Left colon (tissue), 2 donors: ENCODE measurements around the gene KRTAP10-9. TPM values are rescaled to one million over a fixed set of nuclear protein-coding genes. Genes with fewer than 3 reads are reported as not detected.
"Not testable (repeated sequence)": the region's sequence is repeated elsewhere in the genome, so short reads cannot be mapped to it uniquely, and the experiment has no call there.

Experiments used
- ATAC-seq: fragments of 200-7000 bp; cut with Tn5 transposase; one replicate; pipeline ENCODE4 v1.9.1; 2020; ENCODE audit warnings: mild to moderate bottlenecking, moderate library complexity
- DNase-seq, 2 donors: peaks; one replicate each; pipeline ENCODE4 v3.0.0-alpha.2; 2020
- intact Hi-C, 2 donors: fragments of 100-400 bp; cut with DNase I in 1 of 2; cut with micrococcal nuclease in 1 of 2; formaldehyde crosslinking; loops; one replicate each; pipeline versions ENCODE4 v1.11.2 to v1.14.0; 2022; cut with DNase I, micrococcal nuclease
- total RNA-seq, 2 donors: library from RNA; stranded (reverse); fragmentation: NEBNext Ultra II Directional; extraction: Animal tissue kit (Norgen Biotek cat#: 25700); gene quantifications; one replicate each; pipeline ENCODE4 v1.2.1, GENCODE V29; 2021
- donor health status: DM: no; HTN: no; CAD: no.
- donor health status: DM: yes; HTN: yes; CAD: no.

KRTAP10-9 gene
- total RNA-seq, 2 donors from 2014 or later: not detected

DNA sequence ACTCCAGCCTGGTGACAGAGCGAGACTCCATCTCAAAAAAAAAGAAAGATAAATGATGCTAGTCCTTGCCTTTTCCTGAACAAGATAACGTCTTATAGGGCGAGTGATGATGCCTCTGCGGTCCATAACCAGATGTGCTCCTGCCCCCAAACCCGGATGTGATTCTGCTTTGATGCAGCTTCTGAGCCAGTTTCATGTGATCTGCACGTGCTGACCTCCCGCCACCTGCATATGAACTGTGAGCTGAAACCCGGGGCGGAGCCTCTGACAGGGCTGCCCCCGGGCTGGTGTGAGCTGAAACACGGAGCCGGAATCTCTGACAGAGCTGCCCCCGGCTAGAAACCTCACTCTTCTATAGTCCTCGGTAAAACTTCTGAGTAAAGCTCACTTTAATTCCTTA, 26.2 kb downstream of the KRTAP10-9 start:
- intact Hi-C loops: no loop called here
- ATAC-seq (no peak), DNase-seq (no peak)

DNA sequence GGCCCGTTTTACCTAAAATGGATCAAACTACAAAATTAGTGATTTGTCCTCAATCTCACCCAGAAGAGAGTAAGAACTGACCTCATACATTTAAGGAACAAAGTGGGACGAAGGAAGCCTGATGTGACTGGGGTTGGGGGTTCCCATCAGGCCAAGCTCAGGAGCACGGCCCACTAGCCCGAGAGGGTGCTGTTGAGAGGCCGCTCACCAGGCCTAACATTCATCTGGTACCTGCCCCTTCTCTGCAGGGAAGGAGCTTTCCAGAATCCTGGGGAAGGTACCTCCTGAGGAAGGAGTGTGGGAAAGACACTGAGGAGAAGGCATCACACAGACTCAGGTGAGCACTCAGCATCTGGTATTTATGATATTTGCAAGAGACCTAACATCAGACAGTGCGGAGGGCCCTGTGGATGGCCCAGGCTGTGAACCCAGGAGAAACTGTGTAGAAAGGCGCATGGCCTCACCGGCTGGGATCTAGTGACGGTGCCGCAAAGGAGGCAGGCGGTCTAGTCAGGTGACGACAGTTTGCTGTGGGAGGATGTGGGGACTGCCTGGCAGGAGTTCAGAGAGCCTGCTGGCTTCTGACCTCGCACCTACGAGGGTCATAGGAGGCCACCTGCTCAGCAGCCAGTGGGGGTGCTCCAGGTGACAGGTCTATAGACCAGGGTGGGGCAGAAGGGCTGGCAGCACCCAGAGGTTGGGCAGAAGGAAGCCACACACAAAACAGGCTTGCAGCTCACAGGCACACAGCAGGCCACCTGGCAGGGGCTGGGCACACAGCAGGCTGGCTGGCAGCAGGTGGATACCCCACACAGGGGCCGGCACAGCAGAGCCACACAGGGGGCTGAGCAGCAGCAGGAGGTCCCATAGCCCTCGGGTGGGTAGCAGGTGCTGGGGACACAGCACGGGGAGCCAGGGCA, 27.0 kb downstream of the KRTAP10-9 start:
- DNase-seq (peak in 1 of 2 donors; percentile 18), ATAC-seq (no peak)
- intact Hi-C loops: no loop called here

DNA sequence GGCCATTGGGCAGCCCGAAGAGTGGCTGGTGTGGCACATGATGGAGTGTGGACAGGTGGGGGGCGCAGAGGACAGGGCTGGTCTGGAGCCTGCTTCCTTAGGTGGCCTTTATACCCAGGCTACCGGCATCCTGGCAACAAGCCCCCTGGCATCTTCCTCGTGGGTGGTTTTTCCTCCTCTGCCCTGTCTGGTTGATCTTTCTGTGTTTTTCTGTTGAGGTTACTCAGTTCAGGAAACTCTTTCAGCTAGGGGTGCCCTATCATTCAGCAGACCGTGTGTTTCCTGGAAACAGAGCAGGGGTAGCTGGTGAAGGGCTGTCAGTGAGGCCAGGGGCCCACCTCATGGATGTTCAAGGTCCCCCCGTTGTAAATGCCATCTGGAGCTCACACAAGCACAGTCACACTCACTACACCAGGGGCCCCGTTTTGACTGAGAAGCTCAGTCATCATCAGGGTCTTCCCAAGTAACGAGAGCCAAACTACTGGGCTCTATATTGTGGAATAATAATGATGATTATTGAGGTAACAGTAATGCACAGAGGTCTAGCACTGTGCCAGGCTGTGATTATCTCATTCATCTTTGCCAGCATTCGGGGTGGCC, 27.8 kb downstream of the KRTAP10-9 start, which contains the start of gene KRTAP12-4:
KRTAP12-4 (minus strand) TSS at position 84 of the 600 bp plus-strand sequence; CDS start at position 39, 45 bp downstream.
- intact Hi-C loops: no loop called here
- ATAC-seq (no peak), DNase-seq (no peak)

DNA sequence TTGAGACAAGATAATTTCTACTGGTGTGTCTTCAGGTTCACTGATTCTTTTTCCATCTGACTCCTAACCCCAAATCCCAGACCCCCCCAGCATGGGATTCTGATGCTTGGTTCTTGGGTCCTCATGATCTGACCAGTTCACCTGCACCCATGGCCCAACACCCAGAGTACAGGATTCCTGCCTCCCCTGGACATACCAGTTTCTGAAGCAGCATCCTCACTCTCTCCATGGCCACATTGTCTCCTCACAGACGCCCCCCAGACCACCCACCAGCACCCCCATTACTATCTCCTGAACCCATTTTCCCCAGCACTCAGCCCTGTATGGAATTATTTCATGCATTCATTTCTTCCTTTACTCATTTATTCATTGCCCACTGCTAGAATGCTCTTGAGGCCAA, 30.0 kb downstream of the KRTAP10-9 start:
- no peak for ATAC-seq
- no peak for DNase-seq
- intact Hi-C loops: no loop called here

DNA sequence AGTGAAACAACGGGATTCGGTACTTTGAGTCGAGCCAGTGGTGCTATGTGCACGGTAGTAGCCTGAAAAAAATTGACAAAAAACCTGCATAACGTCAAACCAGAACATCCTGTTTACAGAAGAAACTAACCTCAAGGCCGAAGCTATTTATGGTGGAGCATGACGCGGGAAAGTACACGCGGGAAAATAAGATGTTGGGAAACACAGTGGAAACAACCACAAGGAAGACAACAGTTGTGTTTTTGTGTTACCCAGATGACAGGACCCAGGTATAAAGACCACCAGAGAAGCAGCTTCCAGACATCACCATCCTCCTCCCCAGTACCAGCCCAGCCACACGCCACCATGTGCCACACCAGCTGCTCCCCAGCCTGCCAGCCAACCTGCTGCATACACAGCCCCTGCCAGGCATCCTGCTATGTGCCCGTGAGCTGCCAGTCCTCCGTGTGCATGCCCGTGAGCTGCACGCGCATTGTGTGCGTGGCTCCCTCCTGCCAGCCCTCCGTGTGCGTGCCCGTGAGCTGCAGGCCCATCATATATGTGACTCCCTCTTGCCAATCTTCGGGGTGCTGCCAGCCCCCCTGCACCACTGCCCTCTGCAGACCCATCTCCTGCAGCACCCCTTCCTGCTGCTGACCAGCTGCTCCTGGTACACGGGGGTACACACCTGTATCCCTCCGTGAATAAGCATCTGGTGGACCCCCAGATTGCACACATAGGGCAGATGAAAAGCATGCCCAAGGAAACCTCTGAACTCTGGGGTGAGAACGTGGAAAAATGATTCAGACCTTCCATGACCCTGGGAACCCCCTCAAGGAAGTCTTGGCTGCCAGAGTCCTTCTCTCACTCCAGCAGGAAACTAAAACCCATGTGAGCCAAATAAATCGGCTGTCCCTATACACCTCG, 31.0 kb downstream of the KRTAP10-9 start, which contains the start of gene KRTAP12-3:
KRTAP12-3 (plus strand) TSS at position 298 of the 906 bp plus-strand sequence; CDS start at position 346, 48 bp downstream.
- ATAC-seq: no peak
- intact Hi-C loops: no loop called here
- no peak for DNase-seq

DNA sequence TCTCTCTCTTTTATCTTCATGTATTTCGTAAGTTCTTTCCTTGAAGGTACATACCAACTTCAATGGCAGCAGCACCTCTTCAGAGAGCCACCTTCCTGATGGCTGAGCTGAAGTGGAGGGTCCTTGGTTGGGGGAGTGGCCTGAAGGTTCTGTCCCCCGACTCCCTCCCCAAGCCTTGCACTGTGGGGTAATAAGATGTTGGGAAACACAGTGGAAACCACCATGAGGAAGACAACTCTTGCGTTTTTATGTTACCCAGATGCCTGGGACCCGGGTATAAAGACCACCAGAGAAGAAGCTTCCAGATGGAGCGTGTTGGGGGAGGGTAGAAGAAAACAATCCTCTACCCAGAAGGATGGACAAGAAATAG, 31.6 kb downstream of the KRTAP10-9 start:
- intact Hi-C loops: no loop called here
- ATAC-seq (no peak), DNase-seq (no peak)

DNA sequence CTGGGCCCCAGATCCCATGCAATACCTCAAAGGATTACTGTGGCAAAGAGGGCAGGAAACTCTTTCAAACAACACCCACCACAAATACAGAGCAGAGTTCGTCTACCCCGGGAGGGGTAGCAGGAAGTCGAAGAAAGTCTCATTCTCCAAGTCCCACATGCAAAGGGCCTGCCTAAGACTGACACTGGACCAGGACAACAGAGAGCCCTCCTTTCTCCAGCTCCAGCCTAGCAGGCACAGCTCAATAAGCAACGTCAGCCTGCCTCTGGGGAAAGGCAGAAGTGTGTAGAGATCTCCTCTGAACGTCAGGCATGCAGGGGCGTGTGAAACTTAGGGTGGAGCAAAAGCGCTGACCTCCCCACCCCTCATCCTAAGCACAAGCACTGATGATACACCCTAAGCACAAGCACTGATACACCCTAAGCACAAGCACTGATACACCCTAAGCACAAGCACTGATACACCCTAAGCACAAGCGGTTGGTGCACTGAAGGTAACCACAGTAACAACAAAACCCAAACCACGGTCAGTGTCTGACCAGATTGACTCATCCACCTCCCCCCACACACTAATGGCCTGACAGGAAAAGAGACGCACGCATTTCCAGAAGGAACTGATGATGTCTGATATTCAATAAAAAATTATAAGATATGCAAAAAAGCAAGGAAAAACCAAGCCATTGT, 32.2 kb downstream of the KRTAP10-9 start:
- ATAC-seq (no peak), DNase-seq (no peak)
- intact Hi-C loops: no loop called here

DNA sequence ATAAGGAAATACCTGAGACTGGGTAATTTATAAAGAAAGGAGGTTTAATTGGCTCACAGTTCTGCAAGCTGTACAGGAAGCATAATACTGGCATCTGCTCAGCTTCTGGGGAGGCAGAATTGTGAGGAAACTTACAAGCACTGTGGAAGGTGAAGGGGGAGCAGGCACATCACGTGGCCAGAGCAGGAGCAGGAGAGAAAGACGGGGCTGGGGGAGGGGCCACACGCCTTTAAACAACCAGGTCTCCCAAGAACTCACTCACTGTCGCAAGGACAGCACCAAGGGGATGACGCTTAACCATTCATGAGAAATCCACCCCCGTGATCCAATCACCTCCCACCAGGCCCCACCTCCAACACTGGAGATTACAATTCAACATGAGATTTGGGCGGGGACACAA, 34.7 kb downstream of the KRTAP10-9 start:
- DNase-seq, ATAC-seq, intact Hi-C loops: not testable (repeated sequence)

DNA sequence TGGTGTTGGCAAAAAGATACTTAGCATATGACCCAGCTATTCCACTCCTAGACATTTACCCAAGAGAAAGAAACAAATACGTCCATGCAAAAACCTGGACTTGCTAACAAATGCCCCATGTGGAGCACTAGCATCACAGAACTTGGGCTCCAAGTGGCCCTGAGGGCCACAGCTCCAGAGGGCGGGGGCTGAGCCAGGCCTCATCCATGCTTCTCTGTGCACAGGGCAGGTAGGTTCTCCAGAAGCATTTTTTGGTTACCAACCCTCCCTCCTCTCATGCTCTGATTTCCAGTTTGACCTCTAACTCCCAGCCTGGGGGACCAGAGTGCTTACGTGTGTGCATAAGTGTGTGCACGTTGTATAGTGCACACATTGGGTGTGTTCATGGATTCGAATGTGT, 37.8 kb downstream of the KRTAP10-9 start:
- no peak for ATAC-seq
- intact Hi-C loops: no loop called here
- DNase-seq: no peak

DNA sequence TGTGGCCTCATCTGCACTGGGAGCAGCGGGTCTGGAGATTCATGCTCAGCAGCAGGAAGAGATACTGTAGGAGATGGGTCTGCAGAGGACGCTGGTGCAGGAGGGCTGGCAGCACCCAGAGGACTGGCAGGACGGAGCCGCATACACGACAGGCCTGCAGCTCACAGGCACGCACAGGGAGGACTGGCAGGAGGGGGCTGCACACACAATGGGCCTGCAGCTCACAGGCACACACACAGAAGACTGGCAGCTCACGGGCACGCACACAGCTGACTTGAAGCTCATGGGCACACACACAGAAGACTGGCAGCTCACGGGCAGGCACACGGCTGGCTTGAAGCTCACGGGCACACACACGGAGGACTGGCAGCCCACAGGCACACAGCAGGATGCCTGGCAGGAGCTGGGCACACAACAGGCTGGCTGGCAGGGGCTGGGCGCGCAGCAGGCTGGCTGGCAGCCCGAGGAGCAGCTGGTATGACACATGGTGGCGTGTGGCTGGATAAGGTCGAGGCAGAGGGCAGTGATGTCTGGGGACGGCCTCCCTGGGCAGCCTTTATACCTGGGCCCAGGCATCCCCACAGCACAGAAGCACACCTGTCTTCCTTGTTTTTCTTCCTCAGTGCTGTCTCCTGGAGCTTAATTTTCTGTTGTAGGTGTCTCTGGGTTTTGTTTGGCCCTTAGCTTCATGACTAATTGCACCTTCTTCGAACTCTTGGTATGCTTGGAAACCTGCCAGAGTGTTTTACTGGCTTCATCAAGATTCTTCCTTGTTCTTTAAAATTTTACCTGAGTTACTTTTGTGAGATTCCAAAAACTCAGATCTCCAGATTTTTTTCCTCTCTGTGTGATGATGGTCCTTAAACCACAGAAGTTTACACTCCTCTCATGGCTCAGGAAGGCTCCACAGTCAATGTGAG, 39.8 kb downstream of the KRTAP10-9 start, which contains the start of gene KRTAP12-2:
KRTAP12-2 (minus strand) TSS at position 527 of the 920 bp plus-strand sequence; CDS start at position 486, 41 bp downstream.
- ATAC-seq: no peak
- intact Hi-C loops: no loop called here

DNA sequence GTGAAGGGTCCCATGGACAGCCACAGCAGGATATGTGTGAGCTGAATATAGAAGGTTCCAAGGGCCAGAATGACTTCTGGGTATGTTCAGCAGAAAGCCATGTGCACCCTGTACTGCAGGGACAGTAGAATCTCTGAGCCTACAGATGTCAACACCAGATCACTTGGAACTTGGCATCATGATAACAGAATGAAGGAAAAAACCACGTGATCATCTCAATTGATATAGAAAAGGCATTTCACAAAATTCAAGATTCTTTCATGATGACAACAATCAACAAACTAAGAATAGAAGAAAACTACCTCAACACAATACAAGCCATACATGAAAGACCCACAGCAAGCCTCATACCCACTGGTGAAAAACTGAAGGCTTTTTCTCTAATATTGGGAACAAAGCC, 40.7 kb downstream of the KRTAP10-9 start:
- DNase-seq (no peak), ATAC-seq (no peak)
- intact Hi-C loops: no loop called here

More for the DNA sequence above, 39.8 kb downstream of the KRTAP10-9 start, which contains the start of gene KRTAP12-2:
- no peak for DNase-seq

DNA sequence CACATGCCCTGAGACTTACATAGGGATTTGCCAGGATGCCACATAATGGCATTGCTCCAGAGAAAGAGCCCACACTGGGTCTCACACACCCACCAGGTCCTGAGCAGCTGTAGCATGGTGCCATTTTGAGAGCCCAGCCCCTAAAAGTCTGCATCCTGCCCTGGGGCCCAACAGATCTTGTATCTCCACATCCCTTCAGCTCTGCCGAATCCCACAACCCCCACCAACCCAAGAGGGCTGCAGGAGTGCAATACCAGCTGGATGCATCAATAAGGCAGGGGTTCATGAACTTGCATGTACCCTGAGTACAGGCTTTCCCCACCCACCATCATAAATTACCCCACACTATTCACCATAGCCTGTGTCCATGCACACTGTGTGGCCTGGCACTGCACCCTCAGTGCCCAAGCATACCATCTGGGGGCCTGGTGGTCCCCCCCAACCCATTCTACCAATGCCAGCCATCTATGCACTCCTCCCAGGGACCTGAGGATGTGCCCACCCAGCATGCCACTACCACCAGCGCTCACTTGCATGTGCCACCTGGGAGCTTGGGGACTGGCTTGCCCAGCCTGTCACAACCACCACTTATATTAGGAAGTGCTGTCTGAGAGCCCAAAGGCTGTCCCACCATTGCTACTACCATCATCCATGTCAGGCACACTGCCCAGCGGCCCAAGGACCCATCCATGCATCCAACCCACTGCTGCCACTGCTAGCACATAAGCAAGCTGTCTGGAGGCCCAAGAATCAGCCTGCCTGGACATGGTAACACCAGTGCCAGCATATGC, 43.9 kb downstream of the KRTAP10-9 start:
- intact Hi-C loops: no loop called here
- DNase-seq (no peak), ATAC-seq (no peak)

DNA sequence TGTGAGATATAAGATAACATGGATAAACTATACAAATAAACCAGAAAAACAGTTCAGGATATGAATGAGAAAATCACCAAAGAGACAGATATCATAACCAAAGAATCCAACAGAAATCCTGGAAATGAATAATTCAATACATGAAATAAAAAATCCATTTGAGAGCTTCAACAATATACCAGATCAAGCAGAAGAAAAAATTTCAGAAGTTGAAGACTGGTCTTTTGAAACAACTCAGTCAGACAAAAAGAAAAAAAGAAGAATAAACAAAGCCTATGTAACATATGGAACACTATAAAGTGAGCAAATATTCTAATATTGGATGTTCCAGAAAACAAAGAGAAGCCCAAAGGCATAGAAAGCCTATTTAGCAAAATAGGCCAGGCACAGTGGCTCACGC, 45.0 kb downstream of the KRTAP10-9 start:
- intact Hi-C loops: no loop called here
- DNase-seq: no peak
- ATAC-seq: no peak

DNA sequence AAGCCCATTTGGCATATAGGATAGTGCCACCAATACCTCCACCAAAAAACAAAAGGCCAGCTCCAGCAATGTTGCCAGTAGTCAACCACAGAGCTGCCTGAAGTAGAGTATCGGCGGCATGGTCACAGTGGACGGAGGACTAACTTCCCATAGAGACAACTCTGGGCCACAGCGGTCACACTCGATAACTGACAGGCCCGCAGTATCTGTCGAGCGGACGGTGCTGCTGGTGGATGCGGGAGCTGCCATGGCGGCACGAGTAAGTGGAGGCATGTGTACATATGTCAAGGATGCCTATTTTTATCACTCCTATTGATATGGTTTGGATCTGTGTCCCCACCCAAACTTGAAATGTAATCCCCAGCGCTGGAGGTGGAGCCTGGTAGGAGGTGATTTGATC, 51.0 kb downstream of the KRTAP10-9 start:
- ATAC-seq: no peak
- no peak for DNase-seq
- intact Hi-C loops: no loop called here
